H9 (cell line): ENCODE measurements around the gene CHST5. TPM values are rescaled to one million over a fixed set of nuclear protein-coding genes. Genes with fewer than 3 reads are reported as not detected.

Experiments
- DNase-seq: peaks from one replicate; pipeline ENCODE4 v3.0.0-alpha.2; 2017
- H2AFZ ChIP-seq: one replicate; pipeline ENCODE4 v1.6.1; 2013; ENCODE audit warnings: mild to moderate bottlenecking, low read length, control low read depth, moderate library complexity
- H2AK5ac ChIP-seq: 2 replicates; pipeline ENCODE4 v1.6.1; 2013; ENCODE audit warnings: low read length, control low read depth, mixed read lengths; ENCODE audit not compliant: insufficient read length
- H2BK120ac ChIP-seq: one replicate; pipeline ENCODE4 v1.6.1; 2013; ENCODE audit warnings: low read depth, mild to moderate bottlenecking, low read length, control low read depth, inconsistent platforms; ENCODE audit not compliant: poor library complexity, severe bottlenecking
- H2BK12ac ChIP-seq: 2 replicates; pipeline ENCODE4 v1.6.1; 2013; ENCODE audit warnings: low read length, control low read depth, mixed read lengths, low read depth; ENCODE audit not compliant: insufficient read length
- H2BK15ac ChIP-seq: 2 replicates; pipeline ENCODE4 v1.6.1; 2013; ENCODE audit warnings: low read depth, low read length, control low read depth
- H2BK20ac ChIP-seq: one replicate; pipeline ENCODE4 v1.6.1; 2013; ENCODE audit warnings: low read depth, mild to moderate bottlenecking, low read length, control low read depth, inconsistent platforms; ENCODE audit not compliant: poor library complexity, severe bottlenecking
- H2BK5ac ChIP-seq: 2 replicates; pipeline ENCODE4 v1.6.1; 2013; ENCODE audit warnings: low read length, control low read depth, mixed read lengths; ENCODE audit not compliant: insufficient read length
- H3K14ac ChIP-seq: 2 replicates; pipeline ENCODE4 v1.6.1; 2013; ENCODE audit warnings: low read length, control low read depth; ENCODE audit not compliant: insufficient read depth
- H3K18ac ChIP-seq: 2 replicates; pipeline ENCODE4 v1.6.1; 2013; ENCODE audit warnings: low read depth, mild to moderate bottlenecking, mixed read lengths, low read length, control low read depth; ENCODE audit not compliant: insufficient read length
- H3K23ac ChIP-seq: 2 replicates; pipeline ENCODE4 v1.6.1; 2013; ENCODE audit warnings: low read length, control low read depth, mixed read lengths, low read depth; ENCODE audit not compliant: insufficient read length
- H3K23me2 ChIP-seq: 2 replicates; pipeline ENCODE4 v1.6.1; 2013; ENCODE audit warnings: low read depth, mild to moderate bottlenecking, mixed read lengths, low read length, control low read depth; ENCODE audit not compliant: insufficient read length, poor library complexity, severe bottlenecking
- H3K27ac ChIP-seq: 2 replicates; pipeline ENCODE4 v1.5.1; 2013; ENCODE audit warnings: low read length, control low read depth, mixed read lengths, low read depth; ENCODE audit not compliant: insufficient read length
- H3K27me3 ChIP-seq: 2 replicates; pipeline ENCODE4 v1.6.1; 2013; ENCODE audit warnings: low read length, control low read depth, inconsistent platforms; ENCODE audit not compliant: insufficient read depth
- H3K4ac ChIP-seq: 2 replicates; pipeline ENCODE4 v1.6.1; 2013; ENCODE audit warnings: low read depth, mild to moderate bottlenecking, control low read depth, inconsistent platforms, low read length, moderate library complexity
- H3K4me1 ChIP-seq: 2 replicates; pipeline ENCODE4 v1.6.1; 2013; ENCODE audit warnings: low read length, control low read depth, inconsistent platforms; ENCODE audit not compliant: insufficient read depth
- H3K4me2 ChIP-seq: 2 replicates; pipeline ENCODE4 v1.6.1; 2013; ENCODE audit warnings: low read length, control low read depth, mixed read lengths; ENCODE audit not compliant: insufficient read length, insufficient read depth
- H3K56ac ChIP-seq: 2 replicates; pipeline ENCODE4 v1.6.1; 2013; ENCODE audit warnings: low read depth, mild to moderate bottlenecking, mixed read lengths, low read length, control low read depth; ENCODE audit not compliant: insufficient read length
- H3K79me1 ChIP-seq: 2 replicates; pipeline ENCODE4 v1.6.1; 2013; ENCODE audit warnings: low read depth, mild to moderate bottlenecking, moderate library complexity, low read length, control low read depth, inconsistent platforms; ENCODE audit not compliant: insufficient read depth, poor library complexity, severe bottlenecking
- H3K79me2 ChIP-seq: 2 replicates; pipeline ENCODE4 v1.6.1; 2013; ENCODE audit warnings: low read length, control low read depth, inconsistent platforms; ENCODE audit not compliant: insufficient read depth
- H3K9ac ChIP-seq: 2 replicates; pipeline ENCODE4 v1.6.1; 2013; ENCODE audit warnings: low read length, control low read depth, mixed read lengths; ENCODE audit not compliant: insufficient read length; ENCODE audit errors: extremely low read depth
- H3K9me3 ChIP-seq: one replicate; pipeline ENCODE4 v1.6.1; 2013; ENCODE audit warnings: low read depth, low read length, inconsistent platforms; ENCODE audit not compliant: control insufficient read depth
- H3T11ph ChIP-seq: one replicate; pipeline ENCODE4 v1.6.1; 2013; ENCODE audit warnings: mild to moderate bottlenecking, low read length, control low read depth, inconsistent platforms
- H4K20me1 ChIP-seq: one replicate; pipeline ENCODE4 v1.6.1; 2013; ENCODE audit not compliant: control insufficient read depth, insufficient read length, insufficient read depth
- H4K5ac ChIP-seq: 2 replicates; pipeline ENCODE4 v1.6.1; 2013; ENCODE audit warnings: low read depth, mild to moderate bottlenecking, mixed read lengths, low read length, control low read depth; ENCODE audit not compliant: insufficient read length
- H4K8ac ChIP-seq: replicated peaks from 2 replicates; pipeline ENCODE4 v1.6.1; 2013; ENCODE audit warnings: low read length, control low read depth, mixed read lengths, low read depth; ENCODE audit not compliant: insufficient read length
- H4K91ac ChIP-seq: 2 replicates; pipeline ENCODE4 v1.6.1; 2013; ENCODE audit warnings: low read depth, mild to moderate bottlenecking, moderate library complexity, mixed read lengths, low read length, control low read depth; ENCODE audit not compliant: insufficient read length
- H3K27ac Mint-ChIP-seq, 3 experiments: 2 replicates in 2 of 3; 3 replicates in 1 of 3; pipeline ENCODE4 v1.8.0; 2020 to 2021; ENCODE audit warnings: mixed read lengths in 3 of 3, mild to moderate bottlenecking in 1 of 3, moderate library complexity in 1 of 3
- H3K27me3 Mint-ChIP-seq: 2 replicates; pipeline ENCODE4 v1.8.0; 2021; ENCODE audit warnings: low read depth, mild to moderate bottlenecking, moderate library complexity, mixed read lengths
- H3K36me3 Mint-ChIP-seq, 3 experiments: 2 replicates in 2 of 3; 3 replicates in 1 of 3; pipeline ENCODE4 v1.8.0; 2020 to 2021; ENCODE audit warnings: low read depth in 3 of 3, mixed read lengths in 3 of 3; ENCODE audit not compliant: insufficient read depth in 1 of 3
- H3K4me1 Mint-ChIP-seq, 2 experiments: 2 replicates each; pipeline ENCODE4 v1.8.0; 2020; ENCODE audit warnings: mixed read lengths in 2 of 2
- H3K4me3 Mint-ChIP-seq, 2 experiments: 2 replicates in 1 of 2; 3 replicates in 1 of 2; pipeline ENCODE4 v1.8.0; 2020 to 2021; ENCODE audit warnings: mild to moderate bottlenecking in 2 of 2, mixed read lengths in 2 of 2, moderate library complexity in 1 of 2
- H3K9me3 Mint-ChIP-seq, 2 experiments: 2 replicates in 1 of 2; 3 replicates in 1 of 2; pipeline ENCODE4 v1.8.0; 2020; ENCODE audit warnings: mild to moderate bottlenecking in 2 of 2, mixed read lengths in 2 of 2, moderate library complexity in 1 of 2
- WGBS: extraction: QIAGEN DNeasy Blood & Tissue Kit; methylation state at CpG from one replicate; pipeline ENCODE4 v1.1.7; 2013; ENCODE audit warnings: missing lambda C conversion rate, low lambda C conversion rate, mixed read lengths; ENCODE audit not compliant: insufficient read length; ENCODE audit errors: extremely low coverage; 5-methylcytosine and 5-hydroxymethylcytosine counted together
- total RNA-seq: library from RNA; stranded (reverse); gene quantifications from 2 replicates; pipeline ENCODE4 v1.2.1, GENCODE V29; 2021
- TF ChIP-seq, protein P1 (sequence below): fragments of 200-600 bp; sonication (generic); conservative IDR thresholded peaks from 3 replicates; pipeline ENCODE4 v1.8.0; 2021; ENCODE audit warnings: antibody characterized with exemption, mild to moderate bottlenecking

Gene CHST5
- total RNA-seq, 1 experiment from 2014 or later: not detected

DNA sequence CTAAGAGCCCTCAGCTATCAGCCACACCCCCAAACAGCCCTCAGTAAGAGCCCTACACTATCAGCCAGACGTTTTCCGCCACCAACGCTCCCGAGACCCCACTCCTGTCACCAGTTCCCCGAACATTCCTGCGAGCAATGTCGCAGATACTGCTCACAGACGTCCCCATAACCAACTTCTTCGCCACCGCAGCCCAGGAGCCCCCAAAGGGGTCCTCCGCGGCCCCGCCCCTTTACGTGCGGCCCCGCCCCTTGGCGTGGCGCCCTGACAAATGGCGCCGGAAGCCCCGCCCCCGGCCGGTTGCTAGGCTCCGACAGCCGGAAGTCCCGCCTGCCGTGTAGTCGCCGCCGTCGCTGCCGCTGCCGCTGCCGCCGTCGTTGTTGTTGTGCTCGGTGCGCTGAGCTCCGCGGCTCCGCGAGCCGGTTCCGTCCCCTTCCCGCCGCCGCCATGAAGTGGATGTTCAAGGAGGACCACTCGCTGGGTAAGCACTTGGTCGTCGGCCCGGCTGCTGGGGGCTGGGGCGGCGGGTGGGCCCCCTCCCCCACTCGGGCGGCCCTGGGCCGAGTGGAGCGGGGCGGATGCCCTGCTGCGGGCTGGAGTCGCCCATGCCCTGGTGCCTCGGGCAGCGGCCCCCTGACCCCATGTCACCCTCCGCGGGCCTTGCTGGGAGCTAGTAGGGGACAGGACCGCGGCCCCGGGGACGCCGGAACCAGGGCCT, 30.3 kb upstream of the CHST5 start, which contains the start of gene GABARAPL2:
GABARAPL2 (plus strand) TSS at position 340 of the 718 bp plus-strand sequence; CDS start at position 448, 108 bp downstream.
- Histone ChIP-seq H3K79me1 (no peaks in the 10 kb centered on the region), H4K20me1 (no peaks in the 10 kb centered on the region), H3T11ph (no peak within 1 kb of the TSS), H3K27me3 (no peaks in the 10 kb centered on the region), H3K79me2 (no peaks in the 10 kb centered on the region; the same call in 1 of the 2 replicates), H3K18ac (no peak within 1 kb of the TSS), H2BK12ac (no peak within 1 kb of the TSS), H2AFZ (peak within 1 kb of the TSS; percentile 99), H2BK120ac (no peak within 1 kb of the TSS), H3K14ac (peak within 1 kb of the TSS; percentile 52; the same call in 1 of the 2 replicates), H2BK5ac (no peak within 1 kb of the TSS), H3K9me3 (no peaks in the 10 kb centered on the region), H4K91ac (no peak within 1 kb of the TSS), H4K5ac (no peak within 1 kb of the TSS), H3K23me2 (peaks cover 11% of the 10 kb centered on the region), H3K27ac (no peak within 1 kb of the TSS), H2BK15ac (no peak within 1 kb of the TSS; the same call in 1 of the 2 replicates), H3K4me2 (peak within 1 kb of the TSS; percentile 94), H3K4me1 (peaks cover 11% of the 10 kb centered on the region; the same call in 1 of the 2 replicates), H3K9ac (peak within 1 kb of the TSS; percentile 57), H3K4ac (no peak within 1 kb of the TSS), H4K8ac (no peak within 1 kb of the TSS), H2AK5ac (no peak within 1 kb of the TSS), H3K23ac (no peak within 1 kb of the TSS), H2BK20ac (no peak within 1 kb of the TSS), H3K56ac (no peak within 1 kb of the TSS)
- peaks cover 23 to 28% of the 10 kb centered on the region in 2 experiments for H3K4me1 Mint-ChIP-seq
- peaks cover 6 to 30% (median 25%) of the 10 kb centered on the region in 3 experiments for H3K36me3 Mint-ChIP-seq
- H3K27me3 Mint-ChIP-seq: no peaks in the 10 kb centered on the region
- peak; percentile 92 for DNase-seq
- H3K4me3 Mint-ChIP-seq: peak within 1 kb of the TSS; percentile 96 to 99
- H3K27ac Mint-ChIP-seq: peak within 1 kb of the TSS; percentile 17 to 96 (median 61); a peak in 5 of 7 replicates
- WGBS: no CpG with 5 or more reads among the region's 69 CpGs
- TF ChIP-seq, protein P1, sequence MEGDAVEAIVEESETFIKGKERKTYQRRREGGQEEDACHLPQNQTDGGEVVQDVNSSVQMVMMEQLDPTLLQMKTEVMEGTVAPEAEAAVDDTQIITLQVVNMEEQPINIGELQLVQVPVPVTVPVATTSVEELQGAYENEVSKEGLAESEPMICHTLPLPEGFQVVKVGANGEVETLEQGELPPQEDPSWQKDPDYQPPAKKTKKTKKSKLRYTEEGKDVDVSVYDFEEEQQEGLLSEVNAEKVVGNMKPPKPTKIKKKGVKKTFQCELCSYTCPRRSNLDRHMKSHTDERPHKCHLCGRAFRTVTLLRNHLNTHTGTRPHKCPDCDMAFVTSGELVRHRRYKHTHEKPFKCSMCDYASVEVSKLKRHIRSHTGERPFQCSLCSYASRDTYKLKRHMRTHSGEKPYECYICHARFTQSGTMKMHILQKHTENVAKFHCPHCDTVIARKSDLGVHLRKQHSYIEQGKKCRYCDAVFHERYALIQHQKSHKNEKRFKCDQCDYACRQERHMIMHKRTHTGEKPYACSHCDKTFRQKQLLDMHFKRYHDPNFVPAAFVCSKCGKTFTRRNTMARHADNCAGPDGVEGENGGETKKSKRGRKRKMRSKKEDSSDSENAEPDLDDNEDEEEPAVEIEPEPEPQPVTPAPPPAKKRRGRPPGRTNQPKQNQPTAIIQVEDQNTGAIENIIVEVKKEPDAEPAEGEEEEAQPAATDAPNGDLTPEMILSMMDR: no peak
- no peaks in the 10 kb centered on the region for H3K9me3 Mint-ChIP-seq
